PC-3 (cell line): ENCODE measurements around the gene ANTKMT. TPM values are rescaled to one million over a fixed set of nuclear protein-coding genes. Genes with fewer than 3 reads are reported as not detected.
A peak's percentile ranks its signal among the peaks of the same experiment; 100 is the strongest.

Experiments
- ATAC-seq: fragments of 200-7000 bp; cut with Tn5 transposase; 2 replicates; pipeline ENCODE4 v1.9.1; 2020; ENCODE audit warnings: mild to moderate bottlenecking, moderate library complexity
- BruUV-seq: library from RNA; stranded (reverse); fragments of 400-500 nt; replicated peaks from 2 replicates; lab custom pipeline; 2021; lab: Mats Ljungman, UMichigan
- CTCF ChIA-PET: fragments of 300-600 bp; sonication (Branson Sonifier 250); formaldehyde crosslinking; loops from one replicate; lab custom pipeline; 2022; ENCODE audit warnings: antibody characterized with exemption; lab: Charles Lee
- POLR2A ChIA-PET: fragments of 300-600 bp; sonication (Branson Sonifier 250); formaldehyde crosslinking; loops from one replicate; lab custom pipeline; 2022; ENCODE audit warnings: antibody characterized with exemption; ENCODE audit not compliant: unreplicated experiment; lab: Charles Lee
- DNase-seq: peaks from one replicate; pipeline ENCODE4 v3.0.0-alpha.2; 2015
- H2AFZ ChIP-seq: fragments of 300-600 bp; sonication (generic); 2 replicates; pipeline ENCODE4 v1.6.0; 2016; ENCODE audit warnings: antibody characterized with exemption, low read length
- H3F3A ChIP-seq: fragments of 300-600 bp; sonication (generic); one replicate; pipeline ENCODE4 v1.6.0; 2017; ENCODE audit warnings: antibody characterized with exemption, low read length, control low read depth, mild to moderate bottlenecking; ENCODE audit not compliant: unreplicated experiment
- H3K27ac ChIP-seq: fragments of 300-600 bp; sonication (generic); 2 replicates; pipeline ENCODE4 v1.5.1; 2016; ENCODE audit warnings: mild to moderate bottlenecking, low read length
- H3K27me3 ChIP-seq: fragments of 300-600 bp; sonication (generic); 2 replicates; pipeline ENCODE4 v1.6.1; 2016; ENCODE audit warnings: low read length, mixed read lengths
- H3K36me3 ChIP-seq: fragments of 300-600 bp; sonication (generic); 2 replicates; pipeline ENCODE4 v1.6.1; 2016; ENCODE audit warnings: low read depth, mixed run types, low read length, mixed read lengths
- H3K4me1 ChIP-seq: fragments of 300-600 bp; sonication (generic); 2 replicates; pipeline ENCODE4 v1.5.1; 2016; ENCODE audit warnings: low read length; ENCODE audit not compliant: insufficient read depth
- H3K4me2 ChIP-seq: fragments of 300-600 bp; sonication (generic); 2 replicates; pipeline ENCODE4 v1.6.0; 2016; ENCODE audit warnings: low read length
- H3K4me3 ChIP-seq: fragments of 300-600 bp; sonication (generic); 2 replicates; pipeline ENCODE4 v1.5.1; 2016; ENCODE audit warnings: mild to moderate bottlenecking, low read length, mixed read lengths
- H3K79me2 ChIP-seq: fragments of 300-600 bp; sonication (generic); 2 replicates; pipeline ENCODE4 v1.6.1; 2017; ENCODE audit warnings: low read length, mixed read lengths
- H3K9ac ChIP-seq: fragments of 300-600 bp; sonication (generic); 2 replicates; pipeline ENCODE4 v1.6.0; 2016; ENCODE audit warnings: mild to moderate bottlenecking, low read length
- H3K9me2 ChIP-seq: fragments of 300-600 bp; sonication (generic); replicated peaks from 2 replicates; pipeline ENCODE4 v1.6.1; 2016; ENCODE audit warnings: mixed run types, low read length, mixed read lengths
- H3K9me3 ChIP-seq: fragments of 300-600 bp; sonication (generic); 2 replicates; pipeline ENCODE4 v1.6.1; 2016; ENCODE audit warnings: low read length, mixed read lengths
- H4K20me1 ChIP-seq: fragments of 300-600 bp; sonication (generic); 2 replicates; pipeline ENCODE4 v1.6.1; 2016; ENCODE audit warnings: low read length, mixed read lengths
- EZH2 ChIP-seq: fragments of 300-600 bp; sonication (generic); IDR thresholded peaks from one replicate; pipeline ENCODE4 v1.6.1; 2017; ENCODE audit warnings: antibody characterized with exemption, mild to moderate bottlenecking, low read length; ENCODE audit not compliant: unreplicated experiment
- EZH2phosphoT487 ChIP-seq: fragments of 300-600 bp; sonication (generic); IDR thresholded peaks from 2 replicates; pipeline ENCODE4 v1.6.1; 2018; ENCODE audit warnings: mild to moderate bottlenecking, antibody characterized with exemption, low read length, borderline replicate concordance
- intact Hi-C: fragments of 100-400 bp; cut with micrococcal nuclease; formaldehyde crosslinking; loops from 2 replicates; pipeline ENCODE4 v1.9.0; 2023
- total RNA-seq: library from RNA; depleted of rRNA; stranded (reverse); fragments of >200 nt; gene quantifications from 2 replicates; pipeline ENCODE4 v1.2.3, GENCODE V29; 2014
- TF ChIP-seq, protein P1 (sequence below): fragments of 300-600 bp; sonication (generic); conservative IDR thresholded peaks from 2 replicates; pipeline ENCODE4 v1.5.1; 2017; ENCODE audit warnings: antibody characterized with exemption, low read depth, mild to moderate bottlenecking, low read length

Gene ANTKMT
- total RNA-seq, 1 experiment from 2014 or later, result 77.3 TPM

DNA sequence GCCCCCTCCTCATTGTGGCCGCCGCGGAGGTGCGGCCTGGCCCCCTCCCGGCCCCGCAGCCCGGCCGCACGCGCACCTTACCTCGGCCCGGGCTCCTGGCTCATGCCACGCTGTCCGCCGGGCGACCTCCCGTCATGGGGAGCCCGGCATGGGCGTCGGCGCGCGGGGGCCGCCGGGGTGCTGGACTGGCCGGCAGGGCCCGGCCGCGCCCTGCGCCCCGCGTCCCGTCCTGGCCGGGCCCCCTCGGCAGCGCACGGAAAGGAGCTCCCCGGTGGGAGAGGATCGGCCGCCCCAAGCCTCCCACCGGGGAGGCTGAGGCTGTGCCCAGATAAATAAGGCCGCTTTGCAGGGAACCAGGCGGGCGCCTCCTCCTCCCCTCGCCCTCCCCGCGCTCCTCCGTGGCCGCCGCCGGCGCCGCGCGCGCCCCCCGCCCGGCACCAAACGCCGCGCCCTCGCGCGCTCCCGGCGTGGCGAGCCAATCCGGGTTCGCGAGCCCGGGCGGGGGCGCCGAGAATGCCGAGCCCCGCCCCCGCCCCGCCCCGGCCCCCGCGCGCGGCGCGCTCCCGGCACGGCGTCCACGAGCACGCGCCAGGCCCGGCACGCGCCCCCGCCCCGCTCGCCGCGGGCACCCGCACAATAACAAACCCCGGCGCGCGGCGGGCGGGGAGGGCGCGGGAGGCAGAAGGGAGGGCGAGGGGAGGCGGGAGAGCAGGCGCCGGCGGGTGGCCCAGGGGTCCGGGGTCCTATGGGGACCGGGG is 15.3 kb upstream of the ANTKMT start, which contains the start of gene FBXL16:
Gene FBXL16 (minus strand): TSS at position 371 of the 758 bp plus-strand sequence. CDS start 8,396 bp downstream, outside the sequence.
- H3K36me3 ChIP-seq, result no peaks in the 10 kb centered on the region
- H3F3A ChIP-seq, result no peaks in the 10 kb centered on the region
- H3K4me2 ChIP-seq, result peak within 1 kb of the TSS; percentile 72
- no TSS peak for BruUV-seq
- no peak within 1 kb of the TSS for H3K9ac ChIP-seq
- no peaks in the 10 kb centered on the region for H4K20me1 ChIP-seq
- POLR2A ChIA-PET, result no interaction called here
- intact Hi-C loops, result no loop called here
- TF ChIP-seq, protein P1, sequence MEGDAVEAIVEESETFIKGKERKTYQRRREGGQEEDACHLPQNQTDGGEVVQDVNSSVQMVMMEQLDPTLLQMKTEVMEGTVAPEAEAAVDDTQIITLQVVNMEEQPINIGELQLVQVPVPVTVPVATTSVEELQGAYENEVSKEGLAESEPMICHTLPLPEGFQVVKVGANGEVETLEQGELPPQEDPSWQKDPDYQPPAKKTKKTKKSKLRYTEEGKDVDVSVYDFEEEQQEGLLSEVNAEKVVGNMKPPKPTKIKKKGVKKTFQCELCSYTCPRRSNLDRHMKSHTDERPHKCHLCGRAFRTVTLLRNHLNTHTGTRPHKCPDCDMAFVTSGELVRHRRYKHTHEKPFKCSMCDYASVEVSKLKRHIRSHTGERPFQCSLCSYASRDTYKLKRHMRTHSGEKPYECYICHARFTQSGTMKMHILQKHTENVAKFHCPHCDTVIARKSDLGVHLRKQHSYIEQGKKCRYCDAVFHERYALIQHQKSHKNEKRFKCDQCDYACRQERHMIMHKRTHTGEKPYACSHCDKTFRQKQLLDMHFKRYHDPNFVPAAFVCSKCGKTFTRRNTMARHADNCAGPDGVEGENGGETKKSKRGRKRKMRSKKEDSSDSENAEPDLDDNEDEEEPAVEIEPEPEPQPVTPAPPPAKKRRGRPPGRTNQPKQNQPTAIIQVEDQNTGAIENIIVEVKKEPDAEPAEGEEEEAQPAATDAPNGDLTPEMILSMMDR, result no peak
- no peak for TF ChIP-seq EZH2phosphoT487
- no peak for TF ChIP-seq EZH2
- peak within 1 kb of the TSS; percentile 55 for H3K4me3 ChIP-seq
- no peaks in the 10 kb centered on the region for H3K4me1 ChIP-seq
- DNase-seq (peak; percentile 49), ATAC-seq (peak; percentile 23; the same call in 1 of the 2 replicates)
- H3K79me2 ChIP-seq, result no peaks in the 10 kb centered on the region
- peaks cover 39% of the 10 kb centered on the region for H3K27me3 ChIP-seq
- H3K9me3 ChIP-seq, result no peaks in the 10 kb centered on the region
- H3K9me2 ChIP-seq, result no peaks in the 10 kb centered on the region
- CTCF ChIA-PET, result no interaction called here
- H2AFZ ChIP-seq, result no peak within 1 kb of the TSS
- H3K27ac ChIP-seq, result no peak within 1 kb of the TSS

DNA sequence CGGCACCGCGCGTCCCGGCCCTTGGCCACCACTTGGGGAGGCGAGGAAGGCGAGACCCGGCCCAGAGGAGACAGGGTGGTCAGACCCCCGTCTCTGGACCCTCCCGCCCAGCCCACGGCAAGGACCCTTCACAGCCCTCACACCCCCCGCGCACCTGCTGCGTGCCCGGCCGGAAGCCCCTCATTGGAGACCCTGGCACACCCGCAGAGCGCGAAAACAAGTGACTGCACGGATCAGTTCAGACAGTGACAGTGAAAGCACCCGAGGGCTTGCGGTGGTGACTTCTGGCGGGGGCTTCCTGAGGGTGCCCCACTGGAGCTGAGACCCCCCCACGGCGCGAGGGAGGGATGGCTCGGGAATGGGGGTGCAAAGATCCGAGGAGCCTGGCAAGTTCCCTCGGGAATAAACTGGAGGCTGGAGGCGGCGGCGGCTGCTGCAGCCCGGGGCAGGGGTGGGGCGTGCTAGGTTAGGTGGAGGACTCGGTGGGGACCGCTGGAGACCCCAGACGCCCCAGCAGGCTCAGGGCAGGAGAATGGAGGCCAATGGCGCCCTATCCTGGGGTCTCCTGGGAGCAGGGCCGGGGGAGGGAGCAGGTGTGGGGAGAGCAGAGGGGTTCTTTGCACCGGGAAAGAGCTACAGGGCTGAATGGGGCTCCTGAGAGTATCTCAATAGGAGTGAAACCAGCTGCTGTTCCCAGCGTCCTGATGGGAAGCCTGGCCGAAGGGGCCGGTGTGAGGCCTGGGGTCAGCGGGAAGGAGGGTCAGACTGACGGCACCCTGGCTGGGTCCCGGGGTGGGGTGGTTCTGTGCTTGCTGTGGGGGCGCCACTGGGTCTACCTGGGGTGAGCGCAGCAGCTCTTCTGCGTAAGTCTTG is 14.5 kb upstream of the ANTKMT start:
- ChIA-PET POLR2A (no interaction called here), CTCF (no interaction called here)
- H3K27me3 ChIP-seq, result peaks cover 33% of the 10 kb centered on the region
- peaks cover 3% of the 10 kb centered on the region; the same call in 1 of the 2 replicates for H3K4me1 ChIP-seq
- H4K20me1 ChIP-seq, result no peaks in the 10 kb centered on the region
- H2AFZ ChIP-seq, result no peak overlapping the region
- peak overlapping the region; percentile 32; the same call in 1 of the 2 replicates for H3K4me3 ChIP-seq
- no peak overlapping the region for H3K27ac ChIP-seq
- H3K36me3 ChIP-seq, result no peaks in the 10 kb centered on the region
- peak overlapping the region; percentile 57 for H3K4me2 ChIP-seq
- no peaks in the 10 kb centered on the region for H3F3A ChIP-seq
- no peak for DNase-seq
- intact Hi-C loops, result no loop called here
- no peak overlapping the region for H3K9ac ChIP-seq
- no peaks in the 10 kb centered on the region for H3K9me2 ChIP-seq
- TF ChIP-seq EZH2 (no peak), EZH2phosphoT487 (no peak)
- TF ChIP-seq, protein P1, result no peak
- no peaks in the 10 kb centered on the region for H3K79me2 ChIP-seq
- H3K9me3 ChIP-seq, result no peaks in the 10 kb centered on the region
- no TSS peak for BruUV-seq
- ATAC-seq, result no peak
